HG03108 (cell line): Measurements from ENCODE around the gene BDH2.

Source experiments
- ATAC-seq: cut with Tn5 transposase; IDR thresholded peaks from one replicate; pipeline ENCODE4 v1.9.1; 2021; ENCODE audit warnings: moderate library complexity; ENCODE audit not compliant: unreplicated experiment

Gene BDH2

GRCh38 chr4:103099691-103100392, at the start of gene BDH2:
Gene BDH2 (minus strand): TSS chr4:103099834. CDS start chr4:103096254, 3,580 bp downstream.
- ATAC-seq = peak; percentile 94

- no peak for ATAC-seq
Measured at GRCh38 chr4:103144926-103145325, 45.3 kb upstream of the BDH2 start.

GRCh38 chr4:103137446-103137827, 37.8 kb upstream of the BDH2 start:
- ATAC-seq = no peak

- ATAC-seq = no peak
Measured at GRCh38 chr4:103136671-103137445, 37.2 kb upstream of the BDH2 start.

- no peak for ATAC-seq
Measured at GRCh38 chr4:103129174-103129573, 29.5 kb upstream of the BDH2 start.

GRCh38 chr4:103126126-103126525, 26.5 kb upstream of the BDH2 start:
- ATAC-seq = no peak

GRCh38 chr4:103123114-103123513, 23.5 kb upstream of the BDH2 start:
- no peak for ATAC-seq

- no peak for ATAC-seq
Measured at GRCh38 chr4:103118166-103118565, 18.5 kb upstream of the BDH2 start.

GRCh38 chr4:103111598-103111997, 12.0 kb upstream of the BDH2 start:
- ATAC-seq = no peak

GRCh38 chr4:103108542-103108941, 8.9 kb upstream of the BDH2 start:
- no peak for ATAC-seq

GRCh38 chr4:103105558-103106356, 6.1 kb upstream of the BDH2 start:
- ATAC-seq = no peak

GRCh38 chr4:103104886-103105285, 5.3 kb upstream of the BDH2 start:
- no peak for ATAC-seq

GRCh38 chr4:103100691-103101090, 1.1 kb upstream of the BDH2 start:
- no peak for ATAC-seq

GRCh38 chr4:103098756-103099440, 736 bp downstream of the BDH2 start:
- ATAC-seq = no peak

GRCh38 chr4:103098341-103098740, 1.3 kb downstream of the BDH2 start:
- ATAC-seq = no peak

- ATAC-seq = no peak
Measured at GRCh38 chr4:103097112-103097511, 2.5 kb downstream of the BDH2 start.

- no peak for ATAC-seq
Measured at GRCh38 chr4:103095080-103095479, 4.6 kb downstream of the BDH2 start.

- no peak for ATAC-seq
Measured at GRCh38 chr4:103092245-103092644, 7.4 kb downstream of the BDH2 start.

GRCh38 chr4:103091601-103092223, 7.9 kb downstream of the BDH2 start:
- ATAC-seq = peak; percentile 67

- ATAC-seq = no peak
Measured at GRCh38 chr4:103089481-103089880, 10.2 kb downstream of the BDH2 start.

- ATAC-seq = no peak
Measured at GRCh38 chr4:103086551-103086950, 13.1 kb downstream of the BDH2 start.
